Stimulated activated CD4-positive, alpha-beta T cell treated with anti-CD3 and anti-CD28 coated beads, Interleukin-4, amount 100 ng/mL, for 48 hours (primary cell): ENCODE results near the gene ABCF1.
A peak's percentile ranks its signal among the peaks of the same experiment; 100 is the strongest.

Source experiments
- DNase-seq, 2 donors: peaks; one replicate each; pipeline ENCODE4 v3.0.0-alpha.2; 2020; ENCODE audit warnings: low read depth in 2 of 2

Gene ABCF1

DNA sequence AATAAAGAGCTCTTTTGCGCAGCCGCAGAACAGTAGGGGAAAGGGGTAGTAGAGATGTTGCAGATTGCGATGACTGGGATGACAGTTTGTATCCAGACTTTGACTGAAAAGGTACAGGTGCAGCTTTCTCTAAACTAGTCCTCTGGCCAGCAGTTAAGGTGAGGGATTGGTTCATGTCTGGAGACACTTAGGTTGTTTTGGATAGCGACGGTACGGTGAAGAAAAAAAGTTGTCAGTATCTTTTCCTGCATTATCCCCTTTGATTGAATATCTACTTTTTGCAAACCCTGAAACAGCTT lies 13.6 kb upstream of the ABCF1 start:
- DNase-seq: no peak

DNA sequence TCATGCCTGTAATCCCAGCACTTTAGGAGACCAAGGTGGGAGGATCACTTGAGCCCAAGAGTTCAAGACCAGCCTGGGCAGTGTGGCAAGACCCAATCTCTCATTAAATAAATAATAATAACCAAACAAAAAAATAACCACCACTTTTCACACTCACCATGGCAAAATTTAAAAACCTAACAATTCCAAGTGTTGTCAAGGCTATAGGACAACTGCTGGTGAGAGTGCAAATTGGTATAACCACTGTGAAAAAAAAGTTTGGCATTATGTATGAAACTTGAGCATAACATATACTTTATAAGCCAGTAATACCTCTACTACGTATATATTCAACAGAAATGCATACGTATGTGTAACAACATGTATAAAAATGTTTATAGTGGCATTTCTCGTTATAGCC lies 10.3 kb upstream of the ABCF1 start:
- no peak for DNase-seq

DNA sequence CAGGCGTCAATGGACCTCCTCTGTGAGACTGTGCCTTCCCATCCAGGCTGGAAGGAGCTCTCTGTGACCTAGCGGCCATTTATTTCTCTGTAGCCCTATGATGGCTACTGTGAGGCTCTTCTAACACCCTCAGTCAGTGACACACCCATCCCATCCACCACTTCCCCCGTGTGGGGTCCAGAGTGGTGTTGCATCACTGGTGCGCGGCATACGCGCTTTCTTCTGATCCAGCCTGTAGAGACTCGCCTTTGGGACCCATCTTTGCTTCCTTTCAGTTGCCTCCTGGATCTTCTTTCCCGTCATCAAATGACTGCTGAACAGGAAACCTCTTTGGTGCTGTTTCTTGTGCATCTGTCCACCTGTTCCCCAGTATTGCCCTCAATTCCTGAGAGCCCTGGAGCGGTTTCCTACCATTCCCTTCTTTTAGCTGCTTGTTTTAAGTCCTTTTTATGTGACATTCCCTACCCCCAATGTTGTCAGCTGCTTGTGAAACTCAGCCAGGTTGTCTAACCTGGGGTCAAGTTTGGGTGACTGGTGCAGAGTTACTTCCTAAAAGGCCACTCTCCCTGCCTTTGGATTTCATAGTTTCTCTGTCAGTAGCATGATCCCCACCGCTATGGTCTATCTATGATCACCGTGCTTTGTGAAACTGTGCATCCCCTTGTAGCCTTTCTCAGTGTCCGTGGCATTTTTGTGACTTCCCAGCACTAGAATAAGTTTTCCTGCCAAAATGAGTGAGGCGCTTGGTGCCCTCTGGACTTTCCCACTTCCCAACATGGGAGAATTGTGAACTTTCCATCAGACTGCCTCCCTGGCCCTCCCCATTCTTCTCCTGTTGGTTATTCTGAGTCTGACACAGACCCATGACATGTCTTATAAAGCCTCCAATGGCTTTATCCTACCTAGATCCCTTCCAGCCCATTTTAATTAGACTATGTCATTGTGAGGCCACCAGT lies 8.5 kb upstream of the ABCF1 start:
- no peak for DNase-seq

DNA sequence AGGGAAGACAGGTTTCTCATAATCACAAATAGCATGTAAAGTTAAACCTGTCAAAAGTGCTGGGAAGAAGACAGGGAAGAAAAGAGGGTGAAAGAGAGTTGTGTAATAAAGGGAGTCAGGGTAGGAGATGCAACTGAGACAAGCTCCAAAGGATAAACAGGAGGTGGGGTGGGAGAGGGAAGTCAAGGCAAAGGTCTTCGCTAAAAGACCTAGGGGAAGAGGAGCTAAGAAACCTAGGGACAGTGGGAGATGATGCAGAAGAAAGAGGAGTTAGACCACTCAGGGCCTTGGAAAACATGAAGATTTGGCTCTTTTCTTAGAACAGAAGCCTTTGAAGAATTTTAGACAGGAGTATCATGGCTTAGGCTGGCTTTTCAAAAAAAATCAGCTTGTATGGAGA lies 7.1 kb upstream of the ABCF1 start:
- no peak for DNase-seq

DNA sequence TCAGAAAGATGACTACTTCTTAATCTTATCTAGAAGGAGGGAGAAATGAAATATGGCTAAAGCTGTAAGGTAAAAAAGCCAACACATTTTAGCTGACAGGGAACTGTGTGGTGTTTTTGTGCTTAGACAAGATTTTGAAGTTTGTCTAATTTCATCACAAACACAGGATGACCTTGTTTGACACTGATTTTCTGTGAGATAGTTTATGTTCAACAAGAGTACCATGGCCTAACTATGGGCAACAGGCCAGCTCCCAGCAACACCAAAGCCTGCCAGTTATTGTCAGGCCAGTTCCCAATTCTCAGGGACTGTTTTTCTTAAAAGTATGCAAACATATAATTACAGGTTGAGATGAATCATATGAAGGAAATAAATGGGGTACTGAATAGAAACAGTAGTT lies 5.5 kb upstream of the ABCF1 start:
- no peak for DNase-seq

DNA sequence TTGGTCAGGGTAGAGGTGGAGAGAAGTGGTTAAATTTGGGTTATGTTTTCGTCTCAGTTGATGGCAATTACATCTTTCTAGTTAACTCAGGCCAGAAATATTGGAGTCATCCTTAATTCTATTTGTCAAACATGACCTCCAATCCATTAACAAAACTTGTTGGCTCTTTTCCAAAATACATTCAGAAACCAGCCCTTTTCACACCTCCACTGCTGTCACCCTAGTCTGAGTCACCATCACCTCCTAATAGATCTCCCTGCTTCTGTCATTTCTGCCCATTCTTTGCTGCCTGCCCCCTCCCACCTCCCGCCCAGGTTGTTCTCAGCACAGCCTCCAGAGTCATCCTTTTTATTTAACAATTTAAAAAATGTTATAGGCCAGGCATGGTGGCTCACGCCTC lies 3.0 kb upstream of the ABCF1 start:
- peak; percentile 25 to 35 for DNase-seq

DNA sequence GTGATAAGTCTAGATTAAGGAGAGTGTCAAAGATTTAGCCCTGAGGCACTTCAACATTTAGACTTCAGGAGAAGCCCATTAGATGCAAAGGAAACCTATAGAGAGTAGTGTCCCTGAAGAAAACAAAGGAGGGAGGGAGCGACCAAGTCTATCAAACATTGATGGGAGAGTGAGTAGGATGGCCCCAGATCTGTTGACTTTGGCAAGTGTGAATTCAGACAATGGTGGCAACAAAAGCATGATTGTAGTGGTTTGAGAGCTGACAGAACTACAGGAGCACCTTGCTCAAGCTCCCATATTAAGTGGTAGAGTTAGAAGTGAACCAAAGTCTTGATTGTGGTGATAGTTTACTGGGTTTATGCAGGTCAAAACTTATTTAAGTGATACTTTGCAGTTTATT lies 979 bp upstream of the ABCF1 start:
- no peak for DNase-seq

DNA sequence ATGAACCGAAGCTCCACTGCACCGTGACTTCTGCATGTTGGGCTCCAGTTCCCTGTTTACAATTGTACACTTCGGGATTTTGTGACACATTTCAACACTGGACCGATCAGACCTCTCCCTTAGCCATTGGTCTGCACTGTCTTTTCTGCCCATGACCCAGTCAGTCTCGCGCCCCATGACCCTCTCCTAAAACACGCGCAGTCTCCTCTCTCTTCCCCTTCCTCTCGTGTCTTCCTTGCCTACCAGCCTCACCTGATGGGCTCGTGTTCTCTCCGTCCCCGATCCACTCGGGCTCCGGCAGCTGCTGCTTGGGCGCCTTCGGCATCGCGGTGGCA lies 535 bp upstream of the ABCF1 start:
- peak in 1 of 2 donors; percentile 6 for DNase-seq

DNA sequence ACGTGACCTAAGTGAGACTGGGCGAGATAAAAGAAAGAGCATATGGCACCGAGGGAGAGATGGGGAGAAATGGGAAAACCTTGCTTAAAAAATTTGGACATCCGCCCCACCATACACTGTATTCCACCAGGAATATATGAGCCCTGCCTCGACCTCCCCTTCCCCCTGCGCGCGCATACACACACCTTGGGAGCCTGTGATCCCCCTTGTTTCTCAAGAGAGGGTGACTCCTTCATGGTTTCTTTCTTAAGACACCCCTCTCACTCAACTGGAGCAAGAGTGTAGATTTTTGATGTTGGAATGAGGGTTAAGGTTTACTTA lies 480 bp downstream of the ABCF1 start:
- no peak for DNase-seq

DNA sequence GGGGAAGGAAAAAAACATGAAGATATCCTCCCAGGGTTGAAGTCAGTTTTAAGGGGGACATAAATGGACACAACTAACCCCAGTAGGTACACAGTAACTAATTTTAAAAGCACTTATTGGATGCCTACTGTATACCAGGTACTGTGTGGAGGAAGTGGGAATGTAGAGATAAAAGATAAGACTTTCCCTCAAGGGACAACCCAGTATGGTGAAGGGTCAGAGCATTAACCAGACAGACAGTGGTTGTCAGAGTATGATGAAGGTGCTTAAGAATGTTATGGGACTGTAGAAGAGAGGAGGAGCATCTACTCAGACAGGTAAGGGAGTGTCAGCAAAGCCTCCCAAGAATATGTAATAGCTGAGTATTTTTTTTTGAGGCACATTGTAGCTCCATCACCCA lies 906 bp downstream of the ABCF1 start:
- no peak for DNase-seq

DNA sequence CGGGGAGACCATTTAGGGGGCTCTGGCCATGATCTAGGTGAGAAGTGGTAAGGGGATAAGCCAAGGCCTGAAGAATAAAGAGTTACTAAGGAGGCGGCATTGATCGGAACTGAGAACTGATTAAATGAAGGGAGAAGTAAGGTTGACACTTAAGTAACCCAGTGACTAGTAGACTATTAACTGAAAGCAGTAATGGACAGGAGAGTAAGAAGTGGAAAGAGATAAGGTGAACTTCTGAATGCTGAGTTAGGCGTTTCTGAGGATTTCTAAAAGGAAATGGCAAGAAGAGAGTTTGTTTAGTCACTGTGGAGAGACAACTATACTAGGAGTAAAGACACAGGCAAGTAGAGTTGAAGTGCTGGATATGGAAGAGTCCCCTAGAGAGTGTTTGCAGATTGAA lies 1.9 kb downstream of the ABCF1 start:
- no peak for DNase-seq

DNA sequence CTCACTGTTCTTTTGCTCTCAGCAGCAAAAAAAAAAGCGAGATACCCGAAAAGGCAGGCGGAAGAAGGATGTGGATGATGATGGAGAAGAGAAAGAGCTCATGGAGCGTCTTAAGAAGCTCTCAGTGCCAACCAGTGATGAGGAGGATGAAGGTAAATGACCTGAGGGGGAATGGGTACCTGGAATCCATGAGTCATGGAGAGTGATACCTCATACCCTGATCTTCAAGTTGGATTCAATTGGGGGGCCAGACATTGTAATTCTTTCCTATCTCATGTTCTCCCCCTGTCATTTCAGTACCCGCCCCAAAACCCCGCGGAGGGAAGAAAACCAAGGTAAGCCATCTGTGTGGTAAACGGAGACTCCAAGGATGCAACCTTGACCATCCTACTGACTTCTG lies 6.8 kb downstream of the ABCF1 start:
- no peak for DNase-seq

DNA sequence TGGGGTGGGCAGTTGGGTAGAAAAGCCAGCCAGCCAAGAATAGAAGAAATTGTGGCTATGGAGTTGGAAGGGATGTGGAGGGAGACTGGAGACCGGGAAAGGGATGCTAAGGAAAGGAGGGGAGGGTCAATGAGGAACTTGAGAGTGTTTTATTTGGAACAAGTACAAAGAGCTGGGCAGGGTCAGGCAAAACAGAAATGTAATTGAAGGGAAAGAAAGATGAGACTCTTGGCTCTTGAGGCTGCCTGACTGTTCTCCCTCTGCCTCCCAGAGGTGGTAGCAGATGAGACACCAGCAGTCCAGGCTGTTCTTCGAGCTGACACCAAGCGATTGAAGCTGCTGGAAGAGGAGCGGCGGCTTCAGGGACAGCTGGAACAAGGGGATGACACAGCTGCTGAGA lies 12.7 kb downstream of the ABCF1 start:
- DNase-seq: no peak

DNA sequence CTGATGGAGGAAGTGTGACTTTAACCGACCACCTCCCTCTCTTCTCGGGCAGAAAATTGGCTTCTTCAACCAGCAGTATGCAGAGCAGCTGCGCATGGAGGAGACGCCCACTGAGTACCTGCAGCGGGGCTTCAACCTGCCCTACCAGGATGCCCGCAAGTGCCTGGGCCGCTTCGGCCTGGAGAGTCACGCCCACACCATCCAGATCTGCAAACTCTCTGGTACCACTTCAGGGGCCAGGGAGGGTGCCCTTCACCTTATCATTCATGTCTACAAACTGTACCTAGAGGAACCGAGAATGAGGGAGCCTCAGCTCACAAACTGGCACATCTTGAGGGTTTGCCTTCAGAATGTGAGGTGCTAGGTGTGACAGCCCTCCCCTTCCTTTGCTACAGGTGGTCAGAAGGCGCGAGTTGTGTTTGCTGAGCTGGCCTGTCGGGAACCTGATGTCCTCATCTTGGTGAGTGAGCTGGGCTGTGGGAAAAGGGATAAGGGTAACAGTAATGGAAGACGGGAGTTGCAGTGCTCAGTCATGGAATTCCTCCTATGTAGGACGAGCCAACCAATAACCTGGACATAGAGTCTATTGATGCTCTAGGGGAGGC lies 18.6 kb downstream of the ABCF1 start:
- DNase-seq: no peak

DNA sequence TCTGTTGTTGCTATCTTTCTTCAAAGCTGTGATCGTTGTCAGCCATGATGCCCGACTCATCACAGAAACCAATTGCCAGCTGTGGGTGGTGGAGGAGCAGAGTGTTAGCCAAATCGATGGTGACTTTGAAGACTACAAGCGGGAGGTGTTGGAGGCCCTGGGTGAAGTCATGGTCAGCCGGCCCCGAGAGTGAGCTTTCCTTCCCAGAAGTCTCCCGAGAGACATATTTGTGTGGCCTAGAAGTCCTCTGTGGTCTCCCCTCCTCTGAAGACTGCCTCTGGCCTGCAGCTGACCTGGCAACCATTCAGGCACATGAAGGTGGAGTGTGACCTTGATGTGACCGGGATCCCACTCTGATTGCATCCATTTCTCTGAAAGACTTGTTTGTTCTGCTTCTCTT lies 19.3 kb downstream of the ABCF1 start:
- DNase-seq: no peak

DNA sequence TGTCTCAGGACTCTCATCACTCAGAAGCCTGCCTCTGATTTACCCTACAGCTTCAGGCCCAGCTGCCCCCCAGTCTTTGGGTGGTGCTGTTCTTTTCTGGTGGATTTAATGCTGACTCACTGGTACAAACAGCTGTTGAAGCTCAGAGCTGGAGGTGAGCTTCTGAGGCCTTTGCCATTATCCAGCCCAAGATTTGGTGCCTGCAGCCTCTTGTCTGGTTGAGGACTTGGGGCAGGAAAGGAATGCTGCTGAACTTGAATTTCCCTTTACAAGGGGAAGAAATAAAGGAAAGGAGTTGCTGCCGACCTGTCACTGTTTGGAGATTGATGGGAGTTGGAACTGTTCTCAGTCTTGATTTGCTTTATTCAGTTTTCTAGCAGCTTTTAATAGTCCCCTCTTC lies 19.8 kb downstream of the ABCF1 start:
- no peak for DNase-seq

DNA sequence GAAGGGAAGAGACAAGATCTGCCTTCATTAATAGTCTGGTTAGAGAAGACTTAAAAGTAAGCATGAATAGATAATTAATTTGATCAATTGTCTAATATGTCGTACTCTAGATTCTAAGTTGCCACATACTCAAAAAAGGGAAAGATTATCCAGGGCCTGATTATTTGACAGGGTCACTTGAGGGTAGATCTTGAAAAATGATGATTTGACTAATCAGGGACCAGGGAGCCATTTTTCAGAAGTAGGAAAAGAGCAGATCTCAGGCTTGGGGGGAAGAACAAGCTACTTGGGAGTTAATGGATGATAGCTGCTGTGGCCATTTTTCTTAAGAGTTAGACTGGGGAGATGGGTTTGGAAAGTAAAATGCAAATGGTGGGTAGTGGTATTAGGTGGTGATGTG lies 21.0 kb downstream of the ABCF1 start:
- DNase-seq: no peak

DNA sequence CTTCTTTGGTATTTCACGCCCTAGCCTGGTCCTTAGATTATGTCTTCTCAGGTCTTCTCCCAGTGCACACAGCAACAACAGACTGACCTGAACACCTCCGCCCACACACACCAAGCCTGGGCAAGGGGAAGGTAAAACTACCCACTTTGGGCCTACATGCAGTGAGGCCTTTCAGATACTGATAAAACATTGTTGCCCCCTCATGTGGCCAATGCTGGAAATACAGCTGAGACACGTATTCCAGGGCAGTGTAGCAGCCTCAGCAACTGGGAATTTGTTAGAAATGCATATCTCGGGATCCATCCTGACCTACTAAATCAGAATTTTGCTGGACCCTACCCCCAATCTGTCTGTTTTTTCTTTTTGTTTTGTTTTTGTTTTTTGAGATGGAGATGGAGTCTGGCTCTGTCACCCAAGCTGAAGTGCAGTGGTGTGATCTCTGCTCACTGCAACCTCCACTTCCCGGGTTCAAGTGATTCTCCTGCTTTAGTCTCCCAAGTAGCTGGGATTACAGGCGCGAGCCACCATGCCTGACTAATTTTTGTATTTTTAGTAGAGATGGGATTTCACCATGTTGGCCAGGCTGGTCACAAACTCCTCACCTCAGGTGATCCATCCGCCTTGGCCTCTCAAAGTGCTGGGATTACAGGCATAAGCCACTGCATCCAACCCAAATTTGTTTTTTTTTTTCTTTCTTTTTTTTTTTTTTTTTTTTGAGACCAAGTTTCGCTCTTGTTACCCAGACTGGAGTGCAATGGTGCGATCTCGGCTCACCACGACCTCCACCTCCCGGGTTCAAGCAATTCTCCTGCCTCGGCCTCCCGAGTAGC lies 26.3 kb downstream of the ABCF1 start:
- DNase-seq: peak; percentile 72 to 79

DNA sequence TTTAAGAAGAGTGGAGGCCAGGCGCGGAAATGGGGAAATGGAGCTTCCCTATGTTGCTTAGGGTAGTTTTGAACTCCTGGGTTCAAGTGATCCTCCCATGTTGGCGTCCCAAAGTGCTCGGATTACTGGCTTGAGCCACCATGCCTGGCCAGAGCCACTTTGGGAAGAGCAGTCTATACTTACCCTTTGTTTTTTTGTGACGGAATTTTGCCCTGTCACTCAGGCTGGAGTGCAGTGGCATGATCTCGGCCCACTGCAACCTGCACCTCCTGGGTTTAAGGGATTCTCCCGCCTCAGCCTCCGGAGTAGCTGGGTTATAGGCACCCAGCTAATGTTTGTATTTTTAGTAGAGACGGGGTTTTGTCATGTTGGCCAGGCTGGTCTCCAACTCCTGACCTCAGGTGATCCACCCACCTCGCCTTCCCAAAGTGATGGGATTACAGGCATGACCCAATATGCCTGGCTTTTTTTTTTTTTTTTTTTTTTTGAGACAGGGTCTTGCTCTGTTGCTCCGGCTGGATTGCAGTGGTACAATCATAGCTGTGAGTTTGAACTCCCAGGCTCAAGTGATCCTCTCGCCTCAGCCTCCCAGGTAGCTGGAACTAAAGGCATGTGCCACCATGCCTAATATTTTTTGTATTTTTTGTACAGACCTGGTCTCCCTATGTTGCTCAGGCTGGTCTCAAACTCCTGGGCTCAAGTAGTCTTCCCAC lies 27.8 kb downstream of the ABCF1 start:
- no peak for DNase-seq

DNA sequence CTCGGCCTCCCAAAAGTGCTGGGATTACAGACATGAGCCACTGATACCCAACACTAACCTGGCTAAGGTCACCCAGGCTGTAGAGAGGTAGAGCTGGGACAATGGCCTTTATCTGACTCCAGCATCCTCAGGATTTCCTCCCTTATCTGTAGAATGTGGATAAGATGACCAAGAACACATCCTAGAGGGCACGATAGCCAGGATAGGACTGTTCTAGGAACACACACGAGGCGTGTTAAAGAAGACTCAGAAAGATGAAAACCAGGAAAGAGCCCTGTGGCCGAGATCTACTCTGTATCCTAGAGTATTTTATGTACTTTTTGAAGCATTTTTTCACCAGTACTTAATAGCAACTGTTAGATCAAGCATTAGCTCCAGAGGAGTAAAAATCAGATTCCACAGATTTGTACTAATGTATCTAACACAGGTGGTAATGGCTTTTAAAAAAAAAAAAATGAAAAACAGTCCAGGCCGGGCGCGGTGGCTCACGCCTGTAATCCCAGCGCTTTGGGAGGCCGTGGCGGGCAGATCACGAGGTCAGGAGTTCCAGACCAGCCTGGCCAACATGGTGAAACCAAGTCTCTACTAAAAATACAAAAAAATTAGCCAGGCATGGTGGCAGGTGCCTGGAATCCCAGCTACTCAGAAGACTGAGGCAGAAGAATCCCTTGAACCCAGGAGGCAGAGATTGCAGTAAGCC lies 28.5 kb downstream of the ABCF1 start:
- no peak for DNase-seq

DNA sequence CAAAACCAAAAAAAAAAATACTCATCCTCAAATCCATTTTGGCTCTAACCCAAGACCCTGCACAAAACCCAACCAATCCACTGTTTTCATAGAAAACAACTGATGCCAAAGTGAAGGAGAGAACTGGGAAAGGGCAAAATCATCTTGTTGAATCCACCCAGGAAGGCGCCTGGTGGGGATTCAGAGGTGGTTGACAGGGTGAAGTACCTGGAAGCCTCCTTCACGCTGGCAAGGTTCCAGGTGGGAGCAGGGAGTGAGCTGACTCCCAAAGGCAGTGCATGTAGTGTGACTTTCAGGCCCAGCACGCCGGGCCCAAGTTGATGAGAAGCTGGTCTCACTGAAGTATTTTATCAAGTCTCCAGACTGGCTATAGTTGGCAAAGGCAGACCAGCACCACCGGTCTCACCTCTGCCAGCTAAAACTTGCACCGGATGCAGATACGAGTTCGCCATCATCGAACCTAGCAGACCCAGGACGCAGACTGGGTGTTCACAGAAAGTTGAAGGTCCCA lies 29.3 kb downstream of the ABCF1 start:
- no peak for DNase-seq

DNA sequence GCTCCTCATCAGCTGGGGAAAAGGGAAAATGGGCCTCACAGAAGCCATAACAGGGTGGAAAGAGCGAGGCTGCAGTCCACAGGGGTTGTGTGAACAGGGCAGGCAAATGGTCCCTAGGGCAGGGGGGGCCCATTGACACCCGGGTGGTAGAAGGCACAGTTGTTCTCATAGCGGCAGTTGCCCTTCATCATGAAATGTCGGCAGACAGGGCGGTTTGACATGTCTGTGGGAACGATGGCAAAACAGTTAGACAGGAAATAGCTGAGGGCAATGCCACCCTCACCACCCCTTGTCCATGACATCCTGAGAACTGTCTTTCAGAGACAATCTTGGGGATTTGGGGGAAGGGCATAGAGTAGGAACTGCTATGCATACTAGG lies 30.2 kb downstream of the ABCF1 start:
- no peak for DNase-seq
